Measurements from ENCODE around the gene ID2. TPM values are rescaled to one million over a fixed set of nuclear protein-coding genes. Genes with fewer than 3 reads are reported as not detected.

ID2 gene
- total and polyA plus RNA-seq, 10 of the 15 experiments (the other 5 are each of a cell fraction or from before 2014, with no cell fraction given), result 39.0 to 613 (median 73.6) TPM

GRCh38 chr2:8634466-8635172, 47.2 kb upstream of the ID2 start:
- Histone ChIP-seq H3K4me3 (no peak overlapping the region), H3K4me2 (ENCODE audit: control insufficient read depth, insufficient read depth) (no peak overlapping the region), H3K79me2 (ENCODE audit: control insufficient read depth, insufficient read depth, low read length) (no peaks in the 10 kb centered on the region), H3K36me3 (ENCODE audit: control insufficient read depth in 2 of 2, insufficient read depth in 2 of 2, low read length in 1 of 2) (no peaks in the 10 kb centered on the region), H3K27me3 (replicated peaks in 1 of 2; ENCODE audit: control insufficient read depth in 2 of 2, insufficient read depth in 2 of 2, low read length in 1 of 2) (no peaks in the 10 kb centered on the region; a peak in 1 of 4 replicates), H4K20me1 (ENCODE audit: control insufficient read depth, insufficient read depth) (no peaks in the 10 kb centered on the region), H3K9me3 (replicated peaks; ENCODE audit: control insufficient read depth, insufficient read depth, low read length) (no peaks in the 10 kb centered on the region), H3K4me1 (ENCODE audit: control insufficient read depth, insufficient read depth, low read length) (no peaks in the 10 kb centered on the region), H2AFZ (ENCODE audit: control insufficient read depth, low read depth, low read length) (no peak overlapping the region), H3K27ac (ENCODE audit: control insufficient read depth, insufficient read depth) (no peak overlapping the region), H3K9ac (ENCODE audit: control insufficient read depth, insufficient read depth, low read length) (no peak overlapping the region)
- CTCF ChIA-PET, result interaction anchor here (0.8 to 1.0 kb wide), 2 partner anchors 46 to 53 kb away, joined by 3 to 5 read pairs; no protein-coding TSS in a partner anchor
- no peak for FAIRE-seq
- no TSS peak for BruUV-seq (replicated peaks)
- intact Hi-C loops (cut with micrococcal nuclease; ENCODE audit: unreplicated experiment), result no loop called here
- no peak for DNase-seq (ENCODE audit: low read depth, low spot score)
- ATAC-seq, result no peak
- SMC1A ChIA-PET (ENCODE audit: uncharacterized antibody, unreplicated experiment), result interaction anchor here (0.7 to 4.1 kb wide), 5 partner anchors 13 to 952 kb away, joined by 3 to 16 read pairs (median 5); partner anchors contain the start of gene ID2
- no peak for TF ChIP-seq ZNF207 (IDR thresholded peaks at IDR 0.05; ENCODE audit: borderline replicate concordance)
- TF ChIP-seq ZBTB40 (IDR thresholded peaks at IDR 0.05; ENCODE audit: borderline replicate concordance), result no peak
- no peak for TF ChIP-seq PBX3 (IDR thresholded peaks at IDR 0.05; ENCODE audit: insufficient replicate concordance, low read depth, low read length)
- no peak for TF ChIP-seq RELB (IDR thresholded peaks at IDR 0.05; ENCODE audit: low read depth)
- no peak for TF ChIP-seq SP1 (IDR thresholded peaks at IDR 0.05; ENCODE audit: low read depth, low read length)
- TF ChIP-seq MYB (IDR thresholded peaks at IDR 0.05; ENCODE audit: borderline replicate concordance, low read depth, low read length), result no peak
- TF ChIP-seq DPF2 (IDR thresholded peaks at IDR 0.05), result no peak
- in situ Hi-C loops (cut with MboI), result no loop called here
- POLR2A ChIA-PET, result interaction anchor here (0.9 kb wide), 1 partner anchor 46 kb away, joined by 3 read pairs; no protein-coding TSS in a partner anchor
- 34% methylated on average over 14 of the region's 14 CpGs for WGBS (ENCODE audit: insufficient coverage, insufficient replicate concordance, low lambda C conversion rate, missing lambda C conversion rate)
- RAD21 ChIA-PET (ENCODE audit: unreplicated experiment), result interaction anchor here (1.5 to 2.1 kb wide), 2 partner anchors 24 to 47 kb away, joined by 4 to 13 read pairs; partner anchors contain the start of gene ID2

Measured in GM12878 (cell line).